Suppressor macrophage treated with lipopolysaccharide for 4 hours (primary cell): ENCODE results near the gene PTHLH.

Source experiments
- DNase-seq: peaks from one replicate; pipeline ENCODE4 v3.0.0-alpha.2; 2020

PTHLH gene

DNA sequence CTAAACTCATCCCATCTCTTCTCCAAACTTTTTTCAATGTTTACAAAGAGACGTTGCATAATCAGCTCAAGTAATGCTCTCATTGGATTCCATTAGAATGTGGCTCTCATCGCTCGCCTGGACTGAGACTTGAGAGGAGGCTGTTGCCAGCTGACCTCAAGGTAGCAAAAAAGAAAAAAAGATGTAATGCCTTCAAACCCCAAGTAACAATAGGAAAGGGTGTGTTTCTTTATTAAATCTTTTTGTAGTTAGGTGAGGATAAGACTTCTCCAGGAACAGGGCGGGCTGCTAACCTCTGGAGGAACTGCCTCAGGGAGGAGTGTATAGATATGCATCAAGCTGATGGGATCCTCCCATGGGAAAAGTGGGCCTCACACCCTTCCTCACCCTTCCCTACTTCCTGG is 956 bp upstream of the PTHLH start:
- no peak for DNase-seq

GRCh38 chr12:27971606-27972005 is 927 bp downstream of the PTHLH start:
- peak; percentile 16 for DNase-seq

DNA sequence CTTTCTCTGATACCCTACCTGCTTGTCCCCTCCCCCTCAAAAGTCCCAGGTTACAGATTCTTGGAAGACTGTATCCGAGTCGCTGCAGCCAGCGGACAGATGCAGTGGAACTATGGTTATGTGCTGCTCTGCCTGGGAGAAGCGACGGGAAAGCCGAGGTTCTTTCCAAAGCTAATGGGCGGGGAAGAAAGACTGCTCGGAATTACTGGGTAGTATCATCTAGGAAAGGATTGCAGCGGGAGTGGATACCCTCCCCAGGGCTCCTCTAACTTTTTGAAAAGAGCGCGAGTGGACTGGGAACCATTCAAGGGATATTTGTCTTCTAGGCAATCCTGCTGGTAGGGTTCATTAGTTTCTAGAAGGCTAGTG is 1.4 kb downstream of the PTHLH start:
- no peak for DNase-seq

DNA sequence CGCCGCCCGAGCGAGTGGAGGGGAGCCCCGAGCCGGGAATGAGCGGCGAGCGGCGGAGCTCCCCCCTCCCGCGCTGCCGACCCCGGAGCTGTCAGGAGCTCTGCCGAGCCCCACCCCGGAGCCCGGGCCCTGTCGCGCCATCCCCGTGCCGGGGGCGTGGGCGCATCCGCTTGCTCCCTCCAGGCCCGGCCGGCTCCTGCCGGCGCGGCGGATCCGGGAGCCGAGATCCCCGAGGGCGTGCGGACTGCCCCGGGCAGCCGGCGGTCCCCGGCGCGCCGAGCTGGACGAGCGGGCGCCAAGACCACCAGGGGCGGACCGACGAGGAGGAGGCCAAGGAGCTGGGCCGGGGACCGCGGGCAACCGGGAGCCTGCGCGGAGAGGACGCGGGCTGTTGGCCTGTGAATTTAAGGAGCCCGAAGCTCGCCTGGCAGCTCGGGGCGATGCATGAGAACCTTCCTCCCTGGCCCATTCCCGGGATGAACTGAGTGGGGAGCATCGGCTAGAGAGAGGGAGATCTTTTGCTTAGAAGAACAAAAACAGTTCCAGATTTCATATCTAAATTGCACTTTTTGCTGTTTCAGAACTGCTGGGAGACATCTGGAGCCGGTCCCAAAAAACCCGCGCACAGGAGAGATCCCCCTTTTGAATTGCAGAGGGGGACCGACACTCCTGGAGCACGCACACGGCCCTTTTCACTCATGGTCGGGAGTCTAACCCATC is 2.0 kb downstream of the PTHLH start:
- DNase-seq, result no peak

DNA sequence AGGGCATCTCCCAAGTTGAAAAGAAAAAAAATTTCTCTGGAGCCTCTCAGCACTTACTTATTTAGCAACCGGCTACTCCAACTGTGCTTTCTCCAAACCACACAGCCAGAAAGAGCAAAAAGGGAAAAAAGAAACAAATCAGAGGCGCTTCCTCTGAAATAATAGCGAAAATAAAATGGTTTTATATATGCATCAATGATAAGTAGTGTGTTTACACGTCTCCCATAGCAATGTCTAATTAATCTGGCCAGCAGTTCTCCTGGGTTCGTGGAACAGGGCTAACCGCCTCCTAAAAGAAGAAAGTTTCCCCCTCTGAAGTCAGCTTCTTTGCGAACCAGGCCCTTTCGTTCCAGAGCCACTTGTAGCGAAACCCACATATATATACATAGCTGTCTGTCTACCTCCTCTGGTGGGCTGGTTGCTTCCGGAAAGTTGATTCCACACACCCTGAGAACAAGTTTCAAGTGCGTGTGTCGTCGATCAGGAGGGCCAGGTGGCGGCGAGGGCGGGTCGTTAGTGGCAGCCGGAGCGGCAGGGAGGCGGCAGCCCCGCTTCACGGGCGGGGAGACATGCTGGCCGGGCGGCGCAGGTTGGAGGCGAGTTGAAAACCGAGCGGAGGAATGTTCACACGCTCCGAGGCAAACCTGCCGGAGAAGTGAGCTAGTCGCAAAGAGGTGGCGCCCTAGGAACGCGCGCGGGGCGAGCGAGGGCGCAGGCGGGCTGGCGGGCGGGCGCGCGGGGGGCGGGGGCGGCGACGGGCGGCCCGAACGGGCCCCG is 2.7 kb downstream of the PTHLH start:
- DNase-seq, result no peak

- no peak for DNase-seq
Observed at GRCh38 chr12:27968972-27969623, 3.4 kb downstream of the PTHLH start.

DNA sequence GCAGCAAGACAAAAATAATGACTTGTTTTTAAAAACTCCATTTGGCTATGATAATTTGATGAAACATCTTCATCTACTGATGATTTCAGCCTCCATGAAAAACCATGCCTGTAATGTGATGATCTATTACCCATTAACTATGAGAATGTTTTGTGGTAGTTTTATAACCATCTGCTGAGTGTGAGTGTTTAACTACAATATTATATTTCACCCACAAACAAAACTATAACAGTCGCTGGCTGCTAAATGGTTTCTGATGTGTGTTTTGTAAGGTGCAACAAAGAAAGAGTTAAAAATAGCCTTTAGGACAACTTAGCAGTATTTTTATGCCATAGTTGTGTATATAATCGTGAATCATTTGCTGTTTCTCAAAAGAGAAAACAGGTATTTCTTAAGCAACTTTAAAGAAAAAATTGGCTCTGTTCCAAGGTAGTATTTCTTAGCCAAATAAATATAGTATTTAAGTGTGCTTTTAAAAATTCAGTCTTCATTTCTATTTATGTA is 4.9 kb downstream of the PTHLH start:
- DNase-seq, result no peak

- no peak for DNase-seq
Observed at GRCh38 chr12:27966870-27967269, 5.7 kb downstream of the PTHLH start.

DNA sequence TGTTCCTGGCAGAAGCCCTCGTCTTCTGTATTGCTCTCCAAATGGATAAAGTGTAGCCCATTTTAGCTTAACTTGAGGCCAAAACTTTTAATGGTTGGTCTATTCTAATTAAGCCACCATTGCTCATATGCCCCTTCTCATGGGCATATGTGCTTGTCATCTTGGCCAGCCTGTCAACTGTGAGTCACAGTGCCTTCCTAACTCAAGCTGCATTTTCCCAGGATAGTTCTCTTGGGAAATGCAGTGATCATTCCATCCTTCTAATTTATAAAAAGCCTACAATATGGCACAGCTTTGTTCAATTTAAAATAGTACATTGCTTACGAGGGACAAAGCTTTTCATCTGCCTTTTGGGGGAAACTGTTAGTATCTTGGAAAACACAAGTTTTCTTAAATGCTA is 6.6 kb downstream of the PTHLH start:
- no peak for DNase-seq

GRCh38 chr12:27965411-27965810 is 7.1 kb downstream of the PTHLH start:
- no peak for DNase-seq

GRCh38 chr12:27964123-27964522 is 8.4 kb downstream of the PTHLH start:
- no peak for DNase-seq

- no peak for DNase-seq
Observed at GRCh38 chr12:27960821-27961220, 11.7 kb downstream of the PTHLH start.

GRCh38 chr12:27958675-27959074 is 13.9 kb downstream of the PTHLH start:
- no peak for DNase-seq

GRCh38 chr12:27957366-27957765 is 15.2 kb downstream of the PTHLH start:
- DNase-seq, result no peak

GRCh38 chr12:27953817-27954216 is 18.7 kb downstream of the PTHLH start:
- no peak for DNase-seq

- no peak for DNase-seq
Observed at GRCh38 chr12:27953348-27953747, 19.2 kb downstream of the PTHLH start.

DNA sequence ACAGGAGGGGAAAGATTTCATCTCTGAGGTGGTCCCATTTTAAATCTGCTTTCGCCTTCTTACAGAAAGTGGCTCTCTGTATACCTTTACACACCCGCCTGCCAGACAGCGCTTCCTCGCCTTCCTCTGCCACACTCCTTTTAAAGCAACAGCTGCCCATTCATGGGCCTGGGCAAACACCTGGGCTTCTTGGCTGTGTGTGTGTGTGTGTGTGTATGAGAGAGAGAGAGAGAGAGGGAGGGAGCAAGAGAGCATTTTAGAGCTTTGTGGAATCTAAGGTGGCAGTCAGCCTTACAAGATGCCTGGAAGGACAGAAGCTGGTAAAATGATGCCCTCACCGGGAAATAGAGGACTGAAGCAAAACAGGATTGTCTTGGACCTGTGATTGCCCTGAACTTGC is 20.0 kb downstream of the PTHLH start:
- no peak for DNase-seq

GRCh38 chr12:27951898-27952297 is 20.6 kb downstream of the PTHLH start:
- no peak for DNase-seq

DNA sequence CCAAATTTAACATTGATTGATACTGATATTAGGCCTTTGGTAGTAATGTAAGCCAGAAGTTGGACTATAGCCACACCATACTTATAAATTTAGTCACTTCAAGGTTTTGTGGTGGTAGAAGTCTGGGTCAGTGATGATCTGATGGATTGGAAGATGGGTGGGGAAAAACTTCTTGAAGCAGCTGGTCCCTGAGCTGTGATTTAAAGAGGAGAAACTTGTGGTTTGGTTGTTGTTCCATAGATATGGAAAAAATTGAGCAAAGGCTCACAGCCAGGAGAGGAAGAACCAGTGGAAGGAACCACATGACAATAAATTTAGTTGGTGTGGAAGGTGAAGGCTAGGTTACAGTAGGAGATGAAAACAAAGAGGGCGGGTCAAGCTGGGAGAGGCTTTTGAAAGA is 26.1 kb downstream of the PTHLH start:
- DNase-seq, result no peak

- peak; percentile 53 for DNase-seq
Observed at GRCh38 chr12:27940756-27941402, 31.7 kb downstream of the PTHLH start.

- no peak for DNase-seq
Observed at GRCh38 chr12:27940245-27940644, 32.3 kb downstream of the PTHLH start.

DNA sequence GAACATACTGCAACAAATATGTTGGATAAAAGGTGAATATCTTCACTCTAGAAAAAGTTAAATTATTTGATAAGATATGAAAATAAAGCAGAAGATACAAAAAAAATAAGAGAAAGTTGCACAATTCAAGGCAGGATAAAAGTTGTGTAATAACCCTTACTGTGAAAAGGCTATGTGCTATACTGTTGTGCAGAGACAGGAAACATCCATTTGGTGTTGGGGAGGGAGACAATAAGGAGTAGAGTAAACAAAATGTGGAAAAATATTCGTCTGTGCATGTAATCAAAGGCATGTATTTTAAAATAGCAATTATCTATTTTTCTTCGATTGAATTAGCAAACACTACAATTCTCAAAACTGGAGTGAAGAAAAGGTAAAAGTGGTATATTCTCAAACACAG is 34.8 kb downstream of the PTHLH start:
- no peak for DNase-seq

- DNase-seq, result peak; percentile 6
Observed at GRCh38 chr12:27936196-27936595, 36.3 kb downstream of the PTHLH start.
